ENCODE results near the gene GRIN2C. TPM values are rescaled to one million over a fixed set of nuclear protein-coding genes. Genes with fewer than 3 reads are reported as not detected.

The GRIN2C gene
- total RNA-seq, 1 experiment from 2014 or later: 0.44 TPM

GRCh38 chr17:74827800-74828199 lies 31.9 kb downstream of the GRIN2C start:
- Histone ChIP-seq H2AFZ (ENCODE audit: low read length) (no peak overlapping the region), H2BK20ac (ENCODE audit: low read depth, low read length, poor library complexity, severe bottlenecking) (no peak overlapping the region), H4K5ac (ENCODE audit: insufficient read length, low read depth, low read length) (no peak overlapping the region), H3K27ac (ENCODE audit: insufficient read length, low read depth, low read length) (no peak overlapping the region), H3K4me1 (ENCODE audit: insufficient read depth, low read length) (no peaks in the 10 kb centered on the region), H3K56ac (ENCODE audit: insufficient read length, low read depth, low read length) (no peak overlapping the region), H4K91ac (ENCODE audit: insufficient read length, low read depth, low read length) (no peak overlapping the region), H2BK120ac (ENCODE audit: low read depth, low read length, poor library complexity, severe bottlenecking) (no peak overlapping the region), H3K79me1 (ENCODE audit: insufficient read depth, low read depth, low read length, poor library complexity, severe bottlenecking) (no peaks in the 10 kb centered on the region), H3K4me2 (ENCODE audit: insufficient read depth, insufficient read length, low read length) (no peak overlapping the region), H3K14ac (ENCODE audit: insufficient read depth, low read length) (no peak overlapping the region), H3K4ac (ENCODE audit: low read depth, low read length) (no peak overlapping the region), H4K20me1 (ENCODE audit: control insufficient read depth, insufficient read depth, insufficient read length) (peaks cover 3% of the 10 kb centered on the region), H3K9me3 (ENCODE audit: control insufficient read depth, low read depth, low read length) (no peaks in the 10 kb centered on the region), H2BK15ac (ENCODE audit: low read depth, low read length) (no peak overlapping the region), H3T11ph (ENCODE audit: low read length) (no peak overlapping the region), H3K23me2 (ENCODE audit: insufficient read length, low read depth, low read length, poor library complexity, severe bottlenecking) (no peaks in the 10 kb centered on the region), H2AK5ac (ENCODE audit: insufficient read length, low read length) (no peak overlapping the region), H2BK5ac (ENCODE audit: insufficient read length, low read length) (no peak overlapping the region), H3K18ac (ENCODE audit: insufficient read length, low read depth, low read length) (no peak overlapping the region), H3K23ac (ENCODE audit: insufficient read length, low read depth, low read length) (no peak overlapping the region), H2BK12ac (ENCODE audit: insufficient read length, low read depth, low read length) (no peak overlapping the region), H3K9ac (ENCODE audit: extremely low read depth, insufficient read length, low read length) (no peak overlapping the region), H3K79me2 (ENCODE audit: insufficient read depth, low read length) (no peaks in the 10 kb centered on the region), H4K8ac (replicated peaks; ENCODE audit: insufficient read length, low read depth, low read length) (no peak overlapping the region), H3K27me3 (ENCODE audit: insufficient read depth, low read length) (no peaks in the 10 kb centered on the region)
- Mint-ChIP-seq H3K36me3 (ENCODE audit: insufficient read depth in 1 of 3, low read depth in 3 of 3) (peaks cover 0 to 5% (median 0%) of the 10 kb centered on the region in 3 experiments; a peak in 3 of 7 replicates), H3K4me3 (no peak overlapping the region), H3K9me3 (no peaks in the 10 kb centered on the region), H3K27me3 (ENCODE audit: low read depth) (peaks cover 3% of the 10 kb centered on the region), H3K4me1 (no peaks in the 10 kb centered on the region), H3K27ac (peak overlapping the region in 1 of 3 experiments; percentile 79; a peak in 1 of 7 replicates)
- whole genome bisulfite sequencing (ENCODE audit: extremely low coverage, insufficient read length, low lambda C conversion rate): no CpG with 5 or more reads among the region's 11 CpGs
- DNase-seq: no peak
- no peak for TF ChIP-seq CTCF (conservative IDR thresholded peaks at IDR 0.05)

Measured in H9 (cell line).